ENCODE data around the gene DOCK2.

GRCh38 chr5:169989365-169989764 lies 352.3 kb downstream of the DOCK2 start:
- TF ChIP-seq ZNF76 (tag by site-specific recombination; IDR thresholded peaks at IDR 0.05; ENCODE audit: borderline replicate concordance, low read depth), result no peak
- no peak for TF ChIP-seq CTCF (tag by site-specific recombination; IDR thresholded peaks at IDR 0.05)
- no peak for TF ChIP-seq ZNF24 (tag by site-specific recombination; IDR thresholded peaks at IDR 0.05)
- no peak for TF ChIP-seq ZNF292 (tag by site-specific recombination; IDR thresholded peaks at IDR 0.05; ENCODE audit: borderline replicate concordance, low read depth)
- no peak for TF ChIP-seq HOXD13 (CRISPR knock-in tag; IDR thresholded peaks at IDR 0.05; ENCODE audit: borderline replicate concordance)
- TF ChIP-seq ZBTB7A (tag by site-specific recombination; IDR thresholded peaks at IDR 0.05; ENCODE audit: low read depth), result no peak
- TF ChIP-seq ZNF302 (tag by site-specific recombination; IDR thresholded peaks at IDR 0.05; ENCODE audit: low read depth), result no peak
- no peak for TF ChIP-seq TCF7L2 (IDR thresholded peaks at IDR 0.05; ENCODE audit: borderline replicate concordance, low read depth, low read length)
- TF ChIP-seq ZNF623 (tag by site-specific recombination; IDR thresholded peaks at IDR 0.05), result no peak
- TF ChIP-seq ZNF239 (tag by site-specific recombination; IDR thresholded peaks at IDR 0.05), result no peak
- TF ChIP-seq ZBTB26 (tag by site-specific recombination; optimal IDR thresholded peaks at IDR 0.05), result no peak
- no peak for TF ChIP-seq ZSCAN18 (tag by site-specific recombination; IDR thresholded peaks at IDR 0.05)

All from HEK293 (cell line).